Tibial artery (tissue), 4 donors: ENCODE measurements around the gene OR5B17.

Experiments
- DNase-seq, 2 donors: peaks; one replicate each; pipeline ENCODE4 v3.0.0-alpha.2; 2019
- H3K27ac ChIP-seq, 2 donors: fragments of 200-600 bp; sonication (generic) in 1 of 2; 1 replicate in 1 of 2; 2 replicates in 1 of 2; pipeline ENCODE4 v1.5.1; 2018 to 2019; ENCODE audit warnings: mild to moderate bottlenecking in 1 of 2
- H3K27me3 ChIP-seq, 2 donors: fragments of 200-600 bp; sonication (generic) in 1 of 2; one replicate each; pipeline versions ENCODE4 v1.5.1 to v1.6.0; 2016 to 2019
- H3K36me3 ChIP-seq, 3 donors: fragments of 200-600 bp; sonication (generic) in 2 of 3; one replicate each; pipeline ENCODE4 v1.5.1; 2016 to 2019; ENCODE audit warnings: mild to moderate bottlenecking in 2 of 3
- H3K4me1 ChIP-seq, 4 donors: fragments of 200-600 bp; sonication (generic) in 2 of 4; 1 replicate in 3 of 4; 2 replicates in 1 of 4; pipeline ENCODE4 v1.5.1; 2016 to 2019
- H3K4me3 ChIP-seq, 2 donors: fragments of 200-600 bp; sonication (generic) in 1 of 2; 1 replicate in 1 of 2; 2 replicates in 1 of 2; pipeline ENCODE4 v1.5.1; 2018 to 2019; ENCODE audit warnings: mild to moderate bottlenecking in 2 of 2
- H3K9me3 ChIP-seq, 3 donors: fragments of 200-600 bp; sonication (generic) in 1 of 3; one replicate each; pipeline ENCODE4 v1.5.1; 2016 to 2019
- CTCF ChIP-seq, 2 experiments: fragments of 200-600 bp in 1 of 2; fragments of 450-650 bp in 1 of 2; IDR thresholded peaks; one replicate each; pipeline ENCODE4 v1.5.1; 2017 to 2019; ENCODE audit warnings: antibody characterized with exemption in 2 of 2, mild to moderate bottlenecking in 1 of 2, moderate library complexity in 1 of 2
- intact Hi-C: fragments of 100-400 bp; cut with DNase I; formaldehyde crosslinking; loops from one replicate; pipeline ENCODE4 v1.15.0; 2023; ENCODE audit warnings: low total_unique reads

OR5B17 gene

GRCh38 chr11:58391879-58392278, 33.0 kb upstream of the OR5B17 start:
- intact Hi-C loops = no loop called here
- Histone ChIP-seq H3K4me3 (no peak overlapping the region), H3K4me1 (no peaks in the 10 kb centered on the region), H3K27me3 (no peaks in the 10 kb centered on the region), H3K36me3 (no peaks in the 10 kb centered on the region), H3K9me3 (no peaks in the 10 kb centered on the region), H3K27ac (no peak overlapping the region)
- DNase-seq = no peak
- TF ChIP-seq CTCF (IDR thresholded peaks at IDR 0.05) = no peak

- Histone ChIP-seq H3K27ac (no peak overlapping the region), H3K27me3 (no peaks in the 10 kb centered on the region), H3K9me3 (no peaks in the 10 kb centered on the region), H3K4me3 (no peak overlapping the region), H3K36me3 (no peaks in the 10 kb centered on the region), H3K4me1 (no peaks in the 10 kb centered on the region)
- intact Hi-C loops = no loop called here
- no peak for TF ChIP-seq CTCF (IDR thresholded peaks at IDR 0.05)
- DNase-seq = no peak
Measured at GRCh38 chr11:58390551-58391063, 31.7 kb upstream of the OR5B17 start.

- no peak for DNase-seq
- H3K4me3 ChIP-seq = no peak overlapping the region
- no peak overlapping the region for H3K27ac ChIP-seq
- H3K27me3 ChIP-seq = no peaks in the 10 kb centered on the region
- TF ChIP-seq CTCF (IDR thresholded peaks at IDR 0.05) = no peak
- no peaks in the 10 kb centered on the region for H3K4me1 ChIP-seq
- intact Hi-C loops = no loop called here
- no peaks in the 10 kb centered on the region for H3K9me3 ChIP-seq
- H3K36me3 ChIP-seq = no peaks in the 10 kb centered on the region
Measured at GRCh38 chr11:58354727-58355126, 4.1 kb downstream of the OR5B17 start.

GRCh38 chr11:58345204-58345603, 13.7 kb downstream of the OR5B17 start:
- Histone ChIP-seq H3K4me3 (no peak overlapping the region), H3K36me3 (no peaks in the 10 kb centered on the region), H3K9me3 (peaks cover 0 to 3% (median 0%) of the 10 kb centered on the region in 3 donors), H3K4me1 (no peaks in the 10 kb centered on the region), H3K27me3 (no peaks in the 10 kb centered on the region), H3K27ac (no peak overlapping the region)
- no peak for DNase-seq
- TF ChIP-seq CTCF (IDR thresholded peaks at IDR 0.05) = no peak
- intact Hi-C loops = no loop called here

GRCh38 chr11:58334708-58335107, 24.2 kb downstream of the OR5B17 start:
- DNase-seq = no peak
- Histone ChIP-seq H3K4me1 (no peaks in the 10 kb centered on the region), H3K27ac (no peak overlapping the region), H3K36me3 (no peaks in the 10 kb centered on the region), H3K27me3 (no peaks in the 10 kb centered on the region), H3K9me3 (no peaks in the 10 kb centered on the region), H3K4me3 (no peak overlapping the region)
- intact Hi-C loops = no loop called here
- no peak for TF ChIP-seq CTCF (IDR thresholded peaks at IDR 0.05)

- no peaks in the 10 kb centered on the region for H3K4me1 ChIP-seq
- no peak overlapping the region for H3K4me3 ChIP-seq
- no peak for DNase-seq
- H3K27ac ChIP-seq = no peak overlapping the region
- peaks cover 0 to 4% (median 2%) of the 10 kb centered on the region in 3 donors for H3K9me3 ChIP-seq
- intact Hi-C loops = no loop called here
- no peak for TF ChIP-seq CTCF (IDR thresholded peaks at IDR 0.05)
- H3K27me3 ChIP-seq = no peaks in the 10 kb centered on the region
- no peaks in the 10 kb centered on the region for H3K36me3 ChIP-seq
Measured at GRCh38 chr11:58330861-58331260, 28.0 kb downstream of the OR5B17 start.
